ENCODE measurements around the gene SDCBP2.
"Not testable (repeated sequence)": the region's sequence is repeated elsewhere in the genome, so short reads cannot be mapped to it uniquely, and the experiment has no call there.

The SDCBP2 gene

DNA sequence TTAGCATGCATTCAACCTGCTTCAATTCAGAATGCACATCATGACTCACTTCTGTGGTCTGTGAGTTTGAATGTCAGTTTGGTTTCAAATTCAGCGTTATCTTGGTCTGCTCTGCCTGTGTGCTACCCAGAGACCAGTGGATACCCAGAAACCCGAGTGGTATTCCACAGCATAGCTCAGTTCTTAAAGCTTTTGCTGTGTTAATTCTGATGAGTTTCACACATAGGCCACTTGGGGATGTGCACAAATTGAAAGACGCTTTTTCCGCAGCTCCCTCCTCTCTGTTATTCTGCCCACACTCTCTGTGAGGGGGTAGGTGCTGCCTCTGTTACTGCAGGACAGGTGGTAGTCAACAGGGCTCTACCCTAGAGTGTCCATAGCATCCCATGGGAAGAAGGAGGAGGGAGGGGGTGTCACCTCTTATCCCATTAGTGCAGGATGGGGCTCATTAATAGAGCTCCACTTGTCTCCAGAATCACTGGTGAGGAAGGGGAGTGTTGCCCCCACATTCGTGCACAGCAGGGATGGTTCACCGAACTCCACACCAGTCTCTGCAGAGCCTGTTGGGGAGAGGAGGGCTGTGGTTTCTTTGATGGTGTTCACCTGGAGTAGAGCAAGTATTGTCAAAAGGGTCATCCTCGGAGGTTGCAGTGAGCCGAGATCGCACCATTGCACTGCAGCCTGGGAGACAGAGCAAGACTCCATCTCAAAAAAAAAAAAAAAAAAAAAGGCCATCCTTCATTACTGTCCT, 29.2 kb upstream of the SDCBP2 start:
- DNase-seq (ENCODE audit: low read depth) = peak; percentile 86

DNA sequence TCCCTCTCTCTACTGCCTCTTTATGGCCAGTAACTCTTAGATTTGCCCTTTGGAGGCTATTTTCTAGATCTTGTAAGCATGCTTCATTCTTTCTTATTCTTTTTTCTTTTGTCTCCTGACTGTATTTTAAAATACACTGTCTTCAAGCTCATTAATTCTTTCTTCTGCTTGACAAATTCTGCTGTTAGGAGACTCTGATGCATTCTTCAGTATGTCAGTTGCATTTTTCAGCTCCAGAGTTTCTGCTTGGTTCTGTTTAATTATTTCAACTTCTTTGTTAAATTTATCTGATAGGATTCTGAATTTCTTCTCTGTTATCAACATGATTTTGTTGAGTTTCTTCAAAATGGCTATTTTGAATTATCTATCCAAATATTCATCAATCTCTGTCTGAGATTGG, 25.0 kb upstream of the SDCBP2 start:
- DNase-seq (ENCODE audit: low read depth) = no peak

DNA sequence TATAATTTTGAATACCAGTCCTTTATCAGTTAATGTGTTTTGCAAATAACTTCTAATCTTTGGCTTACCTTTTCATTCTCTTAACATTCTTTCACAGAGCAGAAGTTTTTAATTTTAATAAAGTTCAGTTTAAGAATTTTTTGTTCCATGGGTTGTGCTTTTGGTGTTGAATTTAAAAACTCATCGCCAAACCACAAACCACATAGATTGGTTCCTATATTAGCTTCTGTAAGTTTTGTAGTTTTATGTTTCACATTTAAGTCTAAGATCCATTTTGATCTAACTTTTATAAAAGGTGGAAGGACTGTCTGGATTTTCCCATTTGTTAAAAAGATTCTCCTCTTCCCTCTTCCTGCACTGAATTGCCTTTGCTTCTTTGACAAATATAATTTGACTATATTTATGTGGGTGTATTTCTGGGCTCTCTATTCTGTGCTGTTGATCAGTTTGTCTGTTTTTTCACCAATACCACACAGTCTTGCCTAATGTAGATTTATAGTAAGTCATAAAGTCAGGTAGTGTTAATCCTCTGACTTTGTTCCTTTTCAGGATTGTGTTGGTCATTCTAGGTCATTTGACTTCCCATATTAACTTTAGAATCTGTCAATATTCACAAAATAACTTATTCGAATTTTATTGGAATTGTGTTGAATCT, 17.5 kb upstream of the SDCBP2 start:
- no peak for DNase-seq (ENCODE audit: low read depth)

DNA sequence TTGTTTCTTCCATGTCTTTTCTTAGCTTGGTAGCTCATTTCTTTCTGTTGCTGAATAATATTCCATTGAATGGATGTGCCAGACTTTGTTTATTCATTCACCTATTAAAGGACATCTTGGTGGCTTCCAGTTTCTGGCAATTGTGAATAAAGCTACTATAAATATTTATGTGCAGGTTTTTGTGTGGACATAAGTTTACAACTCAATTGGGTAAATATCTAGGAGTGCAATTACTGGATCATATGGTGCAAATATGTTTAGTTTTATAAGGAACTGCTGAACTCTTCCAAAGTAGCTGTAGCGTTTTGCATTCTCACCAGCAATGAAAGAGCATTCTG, 16.8 kb upstream of the SDCBP2 start:
- no peak for DNase-seq (ENCODE audit: low read depth)

DNA sequence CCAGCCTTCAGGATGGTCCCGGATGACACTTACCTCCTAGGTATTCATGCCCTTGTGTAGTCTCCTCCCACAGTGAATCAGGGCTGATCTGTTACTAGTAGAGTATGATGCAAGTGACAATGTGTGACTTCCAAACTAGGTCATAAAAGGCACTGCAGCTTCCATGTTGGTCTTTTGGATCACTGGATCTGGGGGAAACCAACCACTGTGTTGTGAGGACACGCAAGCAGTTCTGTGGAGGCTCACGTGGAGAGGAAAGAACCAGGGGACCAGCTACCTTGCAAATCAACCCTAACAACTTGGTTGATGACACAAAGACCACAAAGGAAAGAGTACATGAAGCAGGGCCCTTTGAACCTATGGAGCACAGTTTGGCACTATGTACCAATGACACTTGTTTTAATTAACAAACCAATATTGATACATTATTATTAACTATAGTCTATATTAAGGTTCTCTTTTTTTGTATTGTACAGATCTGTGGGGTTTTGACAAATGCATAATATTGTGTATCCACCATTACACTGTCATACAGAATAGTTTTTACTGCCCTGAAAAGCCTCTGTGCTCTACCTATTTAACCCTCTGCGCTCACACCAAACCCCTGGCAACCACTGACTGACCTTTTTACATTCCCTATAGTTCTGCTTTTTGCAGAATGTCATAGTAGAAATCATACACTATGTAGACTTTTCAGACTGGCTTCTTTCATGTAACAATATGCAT, 16.3 kb upstream of the SDCBP2 start:
- DNase-seq (ENCODE audit: low read depth) = no peak

DNA sequence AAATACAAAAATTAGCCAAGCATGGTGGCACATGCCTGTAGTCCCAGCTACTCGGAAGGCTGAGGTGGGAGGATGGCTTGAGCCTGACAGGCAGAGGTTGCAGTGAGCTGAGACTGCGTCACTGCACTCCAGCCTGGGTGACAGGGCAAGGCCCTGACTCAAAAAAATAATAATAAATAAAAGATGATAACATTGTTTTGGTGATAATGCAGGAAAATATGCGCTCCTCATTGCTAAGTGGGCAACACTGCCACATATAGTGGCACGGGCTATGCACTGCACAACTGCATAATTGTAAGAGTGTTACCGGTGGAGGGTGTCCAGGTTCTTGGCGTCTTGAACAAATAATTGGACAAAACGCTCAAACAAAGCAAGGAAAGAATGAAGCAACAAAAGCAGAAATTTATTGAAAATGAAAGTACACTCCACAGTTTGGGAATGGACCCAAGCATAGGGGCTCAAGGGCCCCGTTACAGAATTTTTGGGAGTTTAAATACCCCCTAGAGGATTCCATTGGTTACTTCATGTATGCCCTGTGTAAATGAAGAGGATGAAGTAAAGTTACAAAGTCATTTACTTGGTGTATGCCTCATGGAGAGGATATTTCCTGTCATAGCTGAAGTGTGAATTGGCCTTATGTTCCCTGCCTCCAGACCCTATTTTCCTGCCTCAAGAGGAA, 14.6 kb upstream of the SDCBP2 start:
- not testable (repeated sequence) for DNase-seq (ENCODE audit: low read depth)

DNA sequence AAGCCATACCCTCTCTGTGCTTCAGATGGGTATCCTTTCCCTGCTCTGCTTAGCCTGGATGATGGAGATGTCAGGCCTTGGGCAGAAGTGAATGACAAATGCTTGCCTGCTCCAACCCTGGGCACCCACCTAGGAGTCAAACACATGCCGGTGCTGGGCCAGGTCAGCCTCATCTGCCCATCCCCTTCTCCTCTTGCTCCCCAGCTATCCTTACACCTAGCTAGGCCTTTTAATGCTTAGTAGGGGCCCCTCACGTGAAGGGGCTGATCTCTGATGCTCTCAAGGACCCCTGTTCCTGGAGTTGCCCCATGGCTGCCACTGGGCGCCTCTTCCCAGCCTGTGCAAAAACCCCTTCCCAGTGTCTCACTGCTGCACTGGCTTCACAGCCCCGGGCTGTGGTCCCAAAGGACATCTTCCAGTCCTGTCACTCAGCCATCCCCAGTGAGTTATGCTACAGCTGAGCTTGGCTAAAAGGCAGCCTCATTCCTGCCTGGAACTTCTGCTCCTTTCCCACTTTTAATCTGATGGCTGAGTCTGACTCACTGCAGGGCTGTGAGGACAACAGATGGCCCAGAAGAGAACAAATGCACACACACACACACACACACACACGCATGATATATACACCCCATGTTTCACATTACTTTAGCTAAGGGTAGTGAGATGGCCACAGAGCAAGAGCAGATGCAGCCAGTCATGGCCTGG, 12.8 kb upstream of the SDCBP2 start:
- peak; percentile 73 for DNase-seq (ENCODE audit: low read depth)

DNA sequence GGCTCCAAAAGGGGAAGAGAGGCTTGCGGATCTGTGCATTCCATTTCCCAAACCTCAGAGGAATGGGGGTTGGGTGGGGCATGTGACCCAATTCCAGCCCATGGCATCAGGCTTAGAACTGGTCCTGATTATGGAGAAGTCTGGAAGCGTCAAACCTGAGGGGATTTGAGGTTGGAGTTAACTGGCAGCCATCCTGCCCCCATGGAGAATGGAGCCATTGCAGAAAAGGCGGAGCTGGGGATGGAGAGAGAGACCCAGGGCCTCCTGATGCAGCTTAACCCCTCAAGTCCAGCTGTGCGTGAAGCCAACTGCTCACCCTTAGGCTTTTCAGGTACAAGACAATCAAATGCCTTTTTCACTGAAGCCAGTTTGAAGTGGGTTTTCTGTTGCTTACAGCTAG, 9.9 kb upstream of the SDCBP2 start:
- no peak for DNase-seq (ENCODE audit: low read depth)

DNA sequence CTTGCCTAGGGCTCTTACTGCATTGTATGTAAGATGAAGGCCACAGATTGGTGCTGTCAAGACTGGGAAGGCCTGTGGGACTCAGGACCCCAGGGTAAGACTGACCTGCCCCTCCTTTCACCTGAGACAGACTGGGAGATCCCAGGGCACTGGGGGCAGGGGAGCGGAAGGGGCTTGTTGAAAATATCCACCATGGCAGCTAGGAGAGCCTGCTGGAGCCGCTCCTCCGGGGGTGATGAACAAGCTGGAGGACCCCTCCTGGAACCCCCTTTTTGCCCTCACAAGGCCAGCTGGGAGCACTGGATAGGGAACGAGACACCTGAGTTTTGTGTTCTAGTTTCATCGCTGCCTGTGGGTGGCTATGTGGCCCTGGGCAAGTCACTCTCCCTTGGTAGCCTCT, 9.2 kb upstream of the SDCBP2 start:
- DNase-seq (ENCODE audit: low read depth) = no peak

DNA sequence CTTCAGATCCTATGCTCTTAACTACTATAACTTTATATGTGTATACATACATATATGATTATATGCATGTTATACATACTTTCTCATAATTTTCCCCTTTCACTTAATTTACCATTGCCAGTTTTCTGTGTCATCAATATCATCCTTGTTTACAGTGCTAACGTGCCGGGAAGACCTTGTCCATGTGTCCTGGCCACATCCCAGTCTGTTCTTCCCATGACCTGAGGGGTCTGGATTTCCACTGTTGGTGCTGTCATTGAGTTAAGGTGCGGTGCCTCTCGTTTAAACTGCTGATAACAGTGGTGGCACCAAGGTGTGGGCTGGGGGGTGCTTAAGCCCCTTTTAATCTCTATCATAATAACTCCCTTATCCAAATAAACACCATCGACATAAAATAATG, 8.5 kb upstream of the SDCBP2 start:
- no peak for DNase-seq (ENCODE audit: low read depth)

DNA sequence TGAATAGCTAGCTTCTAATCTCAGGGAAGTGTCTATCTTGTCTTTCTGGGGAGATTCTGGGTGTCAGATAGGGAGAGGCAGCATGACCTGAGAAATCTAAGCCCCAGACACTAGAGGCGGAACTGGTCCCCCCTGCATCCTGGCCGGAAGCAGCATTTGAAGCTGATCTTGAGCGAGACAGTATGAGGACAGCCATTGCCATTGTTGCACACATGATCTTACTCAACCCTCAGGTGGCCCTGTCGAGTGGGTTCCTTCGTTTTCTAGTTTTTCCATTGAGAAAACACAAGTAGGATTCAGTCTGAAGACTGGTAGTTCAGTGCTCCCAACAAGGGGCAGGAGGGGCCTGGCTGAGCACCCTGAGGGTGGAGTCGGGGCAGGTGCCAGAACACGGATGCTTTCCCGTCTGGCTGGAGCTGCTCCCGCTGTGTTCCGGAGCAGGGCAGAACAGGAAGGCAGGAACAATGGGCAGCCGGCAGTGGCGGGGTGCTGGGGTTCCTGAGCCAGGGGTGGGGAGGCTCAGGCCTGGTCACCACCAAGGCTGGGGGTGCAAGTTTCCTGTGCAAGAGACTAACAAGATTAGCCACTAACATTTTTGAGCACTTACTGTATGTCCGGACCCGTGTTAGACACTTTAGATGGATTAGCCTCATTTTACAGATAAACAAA, 7.9 kb upstream of the SDCBP2 start:
- DNase-seq (ENCODE audit: low read depth) = peak; percentile 20

DNA sequence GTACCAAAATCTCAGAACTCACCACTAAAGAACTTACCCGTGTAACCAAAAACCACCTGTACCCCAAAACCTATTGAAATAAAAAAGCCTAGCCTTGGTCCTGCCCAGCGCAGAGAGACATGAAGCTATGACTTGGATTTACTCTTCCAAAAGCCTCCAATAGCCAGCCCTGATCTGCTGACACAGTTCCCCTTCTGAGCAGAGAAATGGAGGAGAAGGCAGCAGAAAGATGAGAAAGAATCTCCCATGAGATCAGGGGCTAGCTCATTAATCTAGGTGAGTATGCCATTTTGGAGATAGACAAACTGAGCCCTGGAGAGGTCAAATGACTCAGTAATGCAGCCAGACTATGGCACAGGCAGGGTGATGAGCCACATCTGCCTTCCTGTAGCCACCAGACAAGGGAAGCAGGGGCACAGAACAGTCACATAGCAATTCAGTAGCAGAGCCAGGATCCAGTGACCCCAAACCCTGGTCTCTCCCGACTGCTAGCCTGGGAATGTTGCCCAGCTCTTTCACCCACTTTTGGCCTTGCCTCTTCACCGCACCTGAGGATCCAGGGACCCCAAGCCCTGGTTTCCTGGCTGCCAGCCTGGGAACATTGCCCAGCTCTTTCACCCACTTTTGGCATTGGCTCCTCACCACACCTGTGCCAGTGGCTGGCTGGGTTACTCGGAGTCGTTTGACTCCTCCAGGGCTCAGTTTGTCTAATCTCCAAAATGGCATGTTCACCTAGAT, 7.2 kb upstream of the SDCBP2 start:
- no peak for DNase-seq (ENCODE audit: low read depth)

DNA sequence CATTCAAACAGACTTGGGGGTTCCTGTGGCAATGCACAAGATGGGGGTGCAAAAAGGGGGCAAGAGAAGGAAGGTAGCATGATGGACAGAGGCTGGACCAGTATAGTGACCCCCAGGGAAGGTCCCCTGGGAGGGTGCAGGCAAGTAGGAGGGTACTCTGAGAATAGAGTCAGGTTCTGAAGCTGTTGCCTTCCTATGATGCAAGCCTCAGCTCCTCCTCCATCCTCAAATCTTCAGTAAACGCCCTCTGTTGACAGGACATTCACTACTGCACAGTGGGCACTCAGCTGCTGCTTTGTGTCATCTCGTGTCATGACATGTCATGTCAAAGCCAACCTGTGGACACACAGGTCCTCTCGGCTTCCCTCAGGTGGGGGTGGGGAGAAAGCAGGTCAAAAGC, 5.8 kb upstream of the SDCBP2 start:
- DNase-seq (ENCODE audit: low read depth) = peak; percentile 22

DNA sequence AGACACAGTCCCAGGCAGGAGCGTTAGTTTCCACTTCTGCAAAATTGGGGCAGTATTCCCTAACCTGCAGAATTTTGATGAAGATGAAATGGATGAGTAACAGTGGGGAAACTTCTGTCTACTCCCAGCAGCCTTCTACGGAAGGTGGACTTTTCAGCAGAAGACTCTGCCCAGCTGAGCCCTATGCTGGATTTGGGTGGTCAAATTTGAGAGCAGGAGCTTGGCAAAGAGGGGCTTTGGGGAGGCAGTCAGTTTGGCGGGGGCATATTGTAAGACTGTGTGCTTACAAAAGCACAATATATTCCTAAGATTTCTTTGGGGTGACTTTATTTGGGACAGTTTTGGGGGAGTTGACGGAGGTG, 5.4 kb upstream of the SDCBP2 start:
- DNase-seq (ENCODE audit: low read depth) = no peak

DNA sequence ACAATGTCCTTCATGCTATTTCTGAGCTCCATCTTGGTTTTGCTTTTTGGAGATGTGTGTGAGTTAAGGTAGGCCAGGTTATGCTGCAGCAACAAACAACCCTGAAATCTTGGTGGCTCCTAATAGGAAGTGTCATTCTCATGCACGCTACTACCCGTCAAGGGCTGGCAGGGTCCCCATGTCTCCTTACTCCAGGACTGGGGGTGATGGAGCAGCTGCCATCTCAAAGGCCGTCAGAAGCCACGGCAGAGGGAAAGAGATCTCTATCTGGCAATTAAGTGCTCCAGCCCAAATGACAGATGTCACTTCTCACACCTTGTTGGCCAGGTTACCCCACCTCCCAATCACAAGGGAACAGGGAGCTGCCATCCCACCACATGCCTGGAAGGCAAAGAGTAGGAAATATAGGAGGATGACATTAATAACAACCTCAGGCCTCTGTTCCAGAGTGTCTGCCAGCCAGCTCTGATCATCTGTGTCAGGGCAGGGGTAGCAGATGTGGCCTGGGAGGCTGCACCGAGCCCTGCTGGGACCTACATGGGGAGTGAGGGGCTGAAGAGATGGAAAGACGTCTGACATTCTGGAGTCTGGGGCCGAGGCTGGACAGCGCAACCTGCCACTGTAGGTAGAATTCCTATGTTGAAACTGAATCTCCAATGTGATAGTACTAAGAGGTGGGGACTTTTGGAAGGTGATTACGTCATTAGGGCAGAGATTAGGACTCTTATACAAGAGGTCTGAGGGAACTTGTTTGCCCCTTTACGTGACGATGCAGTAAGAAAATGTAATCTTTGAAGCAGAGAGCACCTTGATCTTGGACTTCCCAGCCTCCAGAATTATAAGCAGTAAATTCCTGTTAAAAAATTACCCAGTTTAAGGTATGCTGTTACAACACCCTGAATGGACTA, 4.8 kb upstream of the SDCBP2 start:
- no peak for DNase-seq (ENCODE audit: low read depth)

DNA sequence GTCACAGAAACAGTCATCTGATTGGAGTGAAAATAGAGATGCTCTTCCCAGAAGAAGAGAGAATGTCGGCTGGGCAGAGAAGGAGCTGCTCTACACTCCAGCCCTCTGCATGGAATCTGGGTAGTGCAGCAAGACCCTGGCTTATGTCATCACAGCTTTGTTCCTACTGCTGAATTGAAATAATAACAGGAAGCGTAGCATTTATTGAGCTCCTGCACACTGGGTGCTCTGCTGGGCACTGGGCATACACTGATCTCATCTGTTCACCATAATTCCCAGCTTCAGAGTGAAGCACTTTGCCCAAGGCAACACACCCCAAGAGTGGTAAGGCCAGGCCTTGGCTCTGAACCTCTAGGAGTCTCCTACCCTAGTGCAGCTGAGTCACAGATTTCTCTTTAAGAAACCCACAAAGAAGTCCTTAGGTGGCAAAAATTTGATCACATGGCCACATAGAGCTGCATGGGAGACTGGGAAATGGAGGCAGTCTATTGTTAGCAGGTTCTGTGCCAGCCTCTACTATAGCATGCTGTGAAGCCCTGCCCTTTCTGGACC, 3.9 kb upstream of the SDCBP2 start:
- no peak for DNase-seq (ENCODE audit: low read depth)

DNA sequence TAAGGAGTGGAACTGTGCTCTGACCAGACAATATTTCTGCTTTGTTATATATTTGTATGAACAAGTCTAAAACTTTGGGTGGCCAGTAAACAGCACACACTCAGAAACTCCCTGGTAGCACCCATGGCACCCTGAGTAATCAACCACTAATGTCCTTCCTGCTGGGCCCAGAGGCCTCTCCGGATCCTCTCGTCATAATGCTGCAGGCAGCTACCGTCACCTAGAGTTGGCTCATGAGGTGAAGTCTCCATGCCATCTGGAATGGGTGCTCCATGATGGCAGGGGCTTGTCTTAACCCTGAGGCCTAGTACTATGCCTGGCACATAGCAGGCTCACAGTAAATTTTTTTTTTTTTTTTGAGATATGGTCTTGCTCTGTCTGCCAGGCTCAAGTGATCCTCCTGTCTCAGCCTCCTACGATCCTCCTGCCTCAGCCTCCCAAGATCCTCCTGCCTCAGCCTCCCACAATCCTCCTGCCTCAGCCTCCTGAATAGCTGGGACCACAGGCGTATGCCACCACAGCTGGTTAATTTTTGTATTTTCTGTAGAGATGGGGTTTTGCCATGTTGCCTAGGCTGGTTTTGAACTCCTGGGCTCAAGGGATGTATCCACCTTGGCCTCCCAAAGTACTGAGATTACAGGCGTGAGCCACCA, 3.0 kb upstream of the SDCBP2 start:
- DNase-seq (ENCODE audit: low read depth) = no peak

DNA sequence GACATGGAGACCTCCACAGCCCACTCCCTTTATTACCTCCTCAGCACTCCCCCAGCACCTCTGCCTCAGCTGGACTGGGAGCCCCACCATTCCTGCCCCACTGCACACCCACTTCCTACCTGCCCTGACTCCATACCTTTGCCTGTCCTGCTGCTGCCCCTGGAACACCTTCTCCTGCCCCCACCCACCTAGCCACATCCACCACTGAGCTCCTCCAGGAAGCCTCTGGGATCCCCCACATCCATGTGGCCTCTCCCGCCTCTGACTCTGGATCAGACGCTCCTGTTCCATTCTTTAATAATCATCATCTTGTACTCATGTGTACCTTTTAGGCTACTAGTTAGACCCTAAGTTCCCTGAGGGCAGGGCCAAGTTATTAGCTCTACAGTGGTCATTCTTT, 2.2 kb upstream of the SDCBP2 start:
- no peak for DNase-seq (ENCODE audit: low read depth)

Data from amniotic epithelial cell (primary cell).